Brain microvascular endothelial cell (primary cell): ENCODE data around the gene SLC38A5.

Experiments
- DNase-seq: peaks from one replicate; pipeline ENCODE4 v3.0.0-alpha.2; 2020
- H3K27ac ChIP-seq: fragments of 250-450 bp; sonication (Bioruptor Pico); 2 replicates; pipeline ENCODE4 v1.5.1; 2020; ENCODE audit warnings: mild to moderate bottlenecking, moderate library complexity
- H3K27me3 ChIP-seq: fragments of 250-450 bp; sonication (Bioruptor Pico); replicated peaks from 2 replicates; pipeline ENCODE4 v1.5.1; 2020; ENCODE audit warnings: mild to moderate bottlenecking
- H3K36me3 ChIP-seq: fragments of 250-450 bp; sonication (Bioruptor Pico); replicated peaks from 2 replicates; pipeline ENCODE4 v1.5.1; 2020; ENCODE audit warnings: mild to moderate bottlenecking
- H3K4me3 ChIP-seq: 2 replicates; pipeline ENCODE4 v1.5.1; 2011; ENCODE audit warnings: low read depth, mild to moderate bottlenecking, control low read depth, low read length, moderate library complexity
- CTCF ChIP-seq: IDR thresholded peaks from 2 replicates; pipeline ENCODE4 v1.5.1; 2011; ENCODE audit warnings: low read depth, mild to moderate bottlenecking, moderate library complexity, low read length, control low read depth, inconsistent platforms; ENCODE audit errors: missing control alignments
- in situ Hi-C: cut with HindIII; loops from 2 replicates; pipeline ENCODE4 v1.10.0; 2017; ENCODE audit warnings: low sequenced_read_pairs, low pct_ligation_motif_present

The SLC38A5 gene

GRCh38 chrX:48508400-48509244, 38.6 kb upstream of the SLC38A5 start, which contains the start of gene PORCN:
Gene PORCN, plus strand, starts transcription at chrX:48508992. Its CDS starts 829 bp downstream, at chrX:48509821.
- in situ Hi-C loops = no loop called here
- no peak for TF ChIP-seq CTCF
- Histone ChIP-seq H3K27ac (peak within 1 kb of the TSS; percentile 70), H3K4me3 (peak within 1 kb of the TSS; percentile 80), H3K27me3 (no peaks in the 10 kb centered on the region), H3K36me3 (no peaks in the 10 kb centered on the region)
- peak; percentile 35 for DNase-seq

- Histone ChIP-seq H3K4me3 (no peak overlapping the region), H3K27ac (no peak overlapping the region), H3K36me3 (no peaks in the 10 kb centered on the region), H3K27me3 (no peaks in the 10 kb centered on the region)
- no peak for TF ChIP-seq CTCF
- in situ Hi-C loops = no loop called here
- no peak for DNase-seq
Observed at GRCh38 chrX:48507246-48507645, 37.2 kb upstream of the SLC38A5 start.

- no peak for TF ChIP-seq CTCF
- DNase-seq = no peak
- Histone ChIP-seq H3K27ac (no peak overlapping the region), H3K27me3 (no peaks in the 10 kb centered on the region), H3K36me3 (no peaks in the 10 kb centered on the region), H3K4me3 (no peak overlapping the region)
- in situ Hi-C loops = no loop called here
Observed at GRCh38 chrX:48505481-48505880, 35.4 kb upstream of the SLC38A5 start.

- H3K27ac ChIP-seq = no peak overlapping the region
Observed at GRCh38 chrX:48504261-48504660, 34.2 kb upstream of the SLC38A5 start.

GRCh38 chrX:48498374-48498809, 28.3 kb upstream of the SLC38A5 start:
- TF ChIP-seq CTCF = no peak
- no peaks in the 10 kb centered on the region for H3K36me3 ChIP-seq
- no peak overlapping the region for H3K27ac ChIP-seq
- DNase-seq = peak; percentile 63
- in situ Hi-C loops = no loop called here
- no peak overlapping the region for H3K4me3 ChIP-seq
- H3K27me3 ChIP-seq = no peaks in the 10 kb centered on the region

More at GRCh38 chrX:48504261-48504660, 34.2 kb upstream of the SLC38A5 start:
- in situ Hi-C loops = no loop called here
- Histone ChIP-seq H3K36me3 (no peaks in the 10 kb centered on the region), H3K27me3 (no peaks in the 10 kb centered on the region), H3K4me3 (no peak overlapping the region)
- TF ChIP-seq CTCF = no peak
- DNase-seq = no peak

GRCh38 chrX:48497871-48498270, 27.8 kb upstream of the SLC38A5 start:
- H3K27me3 ChIP-seq = no peaks in the 10 kb centered on the region
- peak overlapping the region; percentile 12 for H3K27ac ChIP-seq
- no peak overlapping the region for H3K4me3 ChIP-seq
- DNase-seq = no peak
- no peaks in the 10 kb centered on the region for H3K36me3 ChIP-seq
- in situ Hi-C loops = no loop called here
- TF ChIP-seq CTCF = no peak
